ENCODE measurements around the gene TMEM53. TPM values are rescaled to one million over a fixed set of nuclear protein-coding genes. Genes with fewer than 3 reads are reported as not detected.

Gene TMEM53
- total and polyA plus RNA-seq, 2 donors (not counting 3 experiments of a cell fraction or from before 2014, with no cell fraction given), result 5.3 to 16.5 TPM

DNA sequence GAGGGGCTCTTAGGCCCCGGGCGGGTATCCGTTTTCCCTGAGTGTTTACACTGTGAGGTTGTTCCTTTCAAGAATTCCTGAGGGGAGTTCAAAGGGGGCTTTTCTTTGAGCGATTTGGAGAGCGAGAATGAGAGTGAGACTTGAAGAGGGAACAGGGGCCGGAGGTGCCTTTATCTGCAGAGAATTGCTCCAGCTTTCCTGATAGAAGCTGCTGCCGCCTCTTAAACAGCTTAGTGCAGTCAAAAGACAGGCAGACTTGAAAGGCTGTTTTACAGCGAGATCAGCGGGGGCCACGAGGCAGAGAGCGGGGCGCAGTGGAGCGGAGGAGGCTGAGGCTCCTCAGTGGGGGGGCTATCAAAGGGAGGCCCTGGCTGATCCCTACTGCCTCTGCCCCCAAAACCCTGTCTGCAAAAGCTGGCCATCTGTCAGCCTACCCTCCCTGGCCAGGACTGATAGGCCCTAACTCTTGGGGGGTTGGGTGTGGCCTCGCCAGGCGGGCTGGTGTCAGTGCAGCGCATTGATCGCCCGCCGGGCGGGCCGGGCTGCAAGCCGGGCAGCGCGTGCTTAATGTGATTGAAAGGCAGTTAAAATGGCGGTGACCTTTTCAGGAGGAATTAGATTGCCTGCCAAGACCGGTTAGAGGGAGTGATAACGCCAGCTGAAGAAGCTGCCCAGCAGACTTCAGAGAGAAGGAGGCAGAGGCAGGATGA is 36.4 kb downstream of the TMEM53 start:
- no peaks in the 10 kb centered on the region for H3K9me1 ChIP-seq (replicated peaks; ENCODE audit: control insufficient read depth, extremely low read depth, insufficient read depth, low read length)
- no peak overlapping the region for H3K4me3 ChIP-seq (replicated peaks in 1 of 3; ENCODE audit: insufficient read depth in 1 of 3, low read depth in 1 of 3, low read length in 3 of 3)
- intact Hi-C loops (cut with micrococcal nuclease) (no loop called here), dilution Hi-C loops (cut with MboI; ENCODE audit: extremely low pct_ligation_motif_present, low sequenced_read_pairs) (no loop called here)
- no peak overlapping the region for H2AFZ ChIP-seq (ENCODE audit: low read depth, low read length)
- no peak overlapping the region for H3K27ac ChIP-seq (ENCODE audit: insufficient read depth, low read depth, low read length)
- POLR2A ChIA-PET, result no interaction called here
- no TSS peak for BruUV-seq (replicated peaks)
- TF ChIP-seq, protein P1, sequence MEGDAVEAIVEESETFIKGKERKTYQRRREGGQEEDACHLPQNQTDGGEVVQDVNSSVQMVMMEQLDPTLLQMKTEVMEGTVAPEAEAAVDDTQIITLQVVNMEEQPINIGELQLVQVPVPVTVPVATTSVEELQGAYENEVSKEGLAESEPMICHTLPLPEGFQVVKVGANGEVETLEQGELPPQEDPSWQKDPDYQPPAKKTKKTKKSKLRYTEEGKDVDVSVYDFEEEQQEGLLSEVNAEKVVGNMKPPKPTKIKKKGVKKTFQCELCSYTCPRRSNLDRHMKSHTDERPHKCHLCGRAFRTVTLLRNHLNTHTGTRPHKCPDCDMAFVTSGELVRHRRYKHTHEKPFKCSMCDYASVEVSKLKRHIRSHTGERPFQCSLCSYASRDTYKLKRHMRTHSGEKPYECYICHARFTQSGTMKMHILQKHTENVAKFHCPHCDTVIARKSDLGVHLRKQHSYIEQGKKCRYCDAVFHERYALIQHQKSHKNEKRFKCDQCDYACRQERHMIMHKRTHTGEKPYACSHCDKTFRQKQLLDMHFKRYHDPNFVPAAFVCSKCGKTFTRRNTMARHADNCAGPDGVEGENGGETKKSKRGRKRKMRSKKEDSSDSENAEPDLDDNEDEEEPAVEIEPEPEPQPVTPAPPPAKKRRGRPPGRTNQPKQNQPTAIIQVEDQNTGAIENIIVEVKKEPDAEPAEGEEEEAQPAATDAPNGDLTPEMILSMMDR (IDR thresholded peaks at IDR 0.05; ENCODE audit: extremely low read depth in 1 of 2, insufficient read depth in 1 of 2, low read depth in 1 of 2, low read length in 2 of 2), result no peak
- TF ChIP-seq MYC (IDR thresholded peaks at IDR 0.05; ENCODE audit: low read depth, low read length), result no peak
- no peak for TF ChIP-seq FOS (IDR thresholded peaks at IDR 0.05; ENCODE audit: borderline replicate concordance, insufficient read depth, low read length)
- no peak for TF ChIP-seq POLR2AphosphoS5 (IDR thresholded peaks at IDR 0.05; ENCODE audit: insufficient read depth, low read depth, low read length)
- TF ChIP-seq EZH2 (IDR thresholded peaks at IDR 0.05; ENCODE audit: borderline replicate concordance, low read depth, low read length, severe bottlenecking), result no peak
- no peak for TF ChIP-seq POLR2A (IDR thresholded peaks at IDR 0.05; ENCODE audit: low read depth, low read length)
- no peak for TF ChIP-seq JUN (IDR thresholded peaks at IDR 0.05; ENCODE audit: borderline replicate concordance, insufficient read depth, insufficient read length, low read depth)
- H3K9ac ChIP-seq (replicated peaks; ENCODE audit: extremely low read depth, insufficient read depth, low read length), result no peak overlapping the region
- DNase-seq (ENCODE audit: low read depth, low spot score) (no peak), FAIRE-seq (no peak)
- H3K4me2 ChIP-seq (ENCODE audit: insufficient read depth, low read length), result no peak overlapping the region
- no peaks in the 10 kb centered on the region for H4K20me1 ChIP-seq (replicated peaks; ENCODE audit: control insufficient read depth, extremely low read depth, insufficient read depth, low read length)
- no peaks in the 10 kb centered on the region for H3K9me3 ChIP-seq (replicated peaks; ENCODE audit: control insufficient read depth, insufficient read depth, low read length)
- peaks cover 3% of the 10 kb centered on the region for H3K4me1 ChIP-seq (ENCODE audit: control insufficient read depth, extremely low read depth, insufficient read depth, low read length)
- CTCF ChIA-PET, result interaction anchor here (1.4 to 6.1 kb wide), 2 partner anchors 14 kb away, joined by 6 to 48 read pairs; no protein-coding TSS in a partner anchor
- H3K79me2 ChIP-seq (ENCODE audit: control insufficient read depth, insufficient read depth, low read length), result peaks cover 19% of the 10 kb centered on the region
- H3K27me3 ChIP-seq (ENCODE audit: control insufficient read depth in 2 of 2, insufficient read depth in 2 of 2, low read length in 2 of 2), result no peaks in the 10 kb centered on the region
- H3K36me3 ChIP-seq (ENCODE audit: control insufficient read depth in 2 of 2, extremely low read depth in 1 of 2, insufficient read depth in 2 of 2, low read length in 2 of 2), result peaks cover 7 to 55% of the 10 kb centered on the region in 2 experiments

All from endothelial cell of umbilical vein (primary cell).